NCI-H82 (cell line): Measurements from ENCODE around the gene LTBP4.
"Not testable (repeated sequence)": the region's sequence is repeated elsewhere in the genome, so short reads cannot be mapped to it uniquely, and the experiment has no call there.

ENCODE experiments used
- DNase-seq: peaks from one replicate; lab custom pipeline; 2025; lab: John Stamatoyannopoulos, UW

Gene LTBP4

GRCh38 chr19:40611900-40612698, 10.9 kb downstream of the LTBP4 start:
- no peak for DNase-seq

- peak; percentile 55 for DNase-seq
Measured at GRCh38 chr19:40612831-40613689, 11.9 kb downstream of the LTBP4 start.

GRCh38 chr19:40613690-40614621, 12.8 kb downstream of the LTBP4 start:
- DNase-seq: peak; percentile 86

GRCh38 chr19:40614622-40615411, 13.6 kb downstream of the LTBP4 start:
- peak; percentile 90 for DNase-seq

- DNase-seq: no peak
Measured at GRCh38 chr19:40616178-40616577, 15.0 kb downstream of the LTBP4 start.

- no peak for DNase-seq
Measured at GRCh38 chr19:40616941-40617340, 15.8 kb downstream of the LTBP4 start.

- DNase-seq: no peak
Measured at GRCh38 chr19:40617961-40618360, 16.8 kb downstream of the LTBP4 start.

GRCh38 chr19:40619333-40620160, 18.4 kb downstream of the LTBP4 start:
- DNase-seq: no peak

- no peak for DNase-seq
Measured at GRCh38 chr19:40620161-40620485, 19.0 kb downstream of the LTBP4 start.

GRCh38 chr19:40621283-40621682, 20.1 kb downstream of the LTBP4 start:
- DNase-seq: no peak

- DNase-seq: no peak
Measured at GRCh38 chr19:40621966-40622772, 21.0 kb downstream of the LTBP4 start.

- no peak for DNase-seq
Measured at GRCh38 chr19:40622773-40623075, 21.6 kb downstream of the LTBP4 start.

- peak; percentile 97 for DNase-seq
Measured at GRCh38 chr19:40623403-40624251, 22.5 kb downstream of the LTBP4 start.

- DNase-seq: not testable (repeated sequence)
Measured at GRCh38 chr19:40624369-40625153, 23.4 kb downstream of the LTBP4 start.

GRCh38 chr19:40625406-40626120, 24.4 kb downstream of the LTBP4 start:
- no peak for DNase-seq

- DNase-seq: no peak
Measured at GRCh38 chr19:40626918-40627317, 25.7 kb downstream of the LTBP4 start.
